ENCODE measurements around the gene GNB1. TPM values are rescaled to one million over a fixed set of nuclear protein-coding genes. Genes with fewer than 3 reads are reported as not detected.
A peak's percentile ranks its signal among the peaks of the same experiment; 100 is the strongest.

Gene GNB1
- total RNA-seq, 1 experiment from 2014 or later: 135 TPM

DNA sequence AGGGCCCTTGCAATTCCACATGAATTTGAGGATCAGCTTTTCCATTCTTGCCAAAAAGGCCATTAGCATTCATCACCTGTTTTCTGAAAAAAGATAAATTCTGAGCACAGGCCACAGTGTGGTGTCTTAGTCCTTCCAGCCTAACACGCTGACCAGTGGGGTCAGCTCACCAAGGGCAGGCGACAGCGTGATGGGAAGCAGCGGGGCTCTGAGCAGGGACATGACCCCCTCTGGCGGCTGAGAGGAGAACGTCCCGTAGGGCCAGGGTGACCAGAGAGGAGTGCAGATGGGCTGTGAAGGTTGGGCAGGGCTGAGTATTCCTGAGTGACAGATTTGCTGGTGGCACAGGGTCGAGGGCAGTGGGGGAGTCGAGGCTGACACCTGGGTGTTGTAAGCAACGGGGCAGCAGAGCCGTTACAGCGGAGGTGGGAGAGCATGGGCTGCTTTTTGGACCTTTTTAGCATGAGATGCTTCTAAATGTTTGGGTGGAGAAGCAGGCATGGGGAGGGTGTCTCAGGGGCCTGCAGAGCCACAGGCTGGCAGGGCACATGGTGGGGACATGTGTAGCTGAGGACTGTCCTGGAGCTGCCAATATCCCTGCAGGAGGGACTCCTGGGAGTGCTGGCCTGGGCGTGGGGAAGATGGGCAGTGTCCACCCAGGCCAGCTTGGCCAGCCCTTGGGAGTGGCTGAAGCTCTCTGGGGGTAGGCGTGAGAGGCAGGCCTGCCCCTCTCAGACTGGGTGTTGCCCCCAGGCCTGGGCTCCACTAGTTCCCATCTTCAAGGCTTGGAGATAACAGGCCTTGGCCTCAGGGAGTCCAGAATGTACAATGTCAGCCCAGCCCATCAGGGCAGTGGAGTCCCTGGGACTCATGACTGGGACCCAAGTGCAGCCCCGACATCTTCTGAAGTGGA, 15.6 kb upstream of the GNB1 start:
- Histone ChIP-seq H3K27me3 (ENCODE audit: control insufficient read depth, insufficient read depth, low read length) (peaks cover 4% of the 10 kb centered on the region; the same call in 1 of the 2 replicates), H3K36me3 (replicated peaks; ENCODE audit: control insufficient read depth, insufficient read depth, low read length) (no peaks in the 10 kb centered on the region), H3K4me3 (ENCODE audit: insufficient read depth, low read depth, low read length) (no peak overlapping the region)
- DNase-seq: peak; percentile 94

- DNase-seq: no peak
- H3K4me3 ChIP-seq (ENCODE audit: insufficient read depth, low read depth, low read length): no peak overlapping the region
- H3K27me3 ChIP-seq (ENCODE audit: control insufficient read depth, insufficient read depth, low read length): peaks cover under 1% of the 10 kb centered on the region; the same call in 1 of the 2 replicates
- H3K36me3 ChIP-seq (replicated peaks; ENCODE audit: control insufficient read depth, insufficient read depth, low read length): no peaks in the 10 kb centered on the region
Observed at GRCh38 chr1:1903224-1903623, 12.3 kb upstream of the GNB1 start.

DNA sequence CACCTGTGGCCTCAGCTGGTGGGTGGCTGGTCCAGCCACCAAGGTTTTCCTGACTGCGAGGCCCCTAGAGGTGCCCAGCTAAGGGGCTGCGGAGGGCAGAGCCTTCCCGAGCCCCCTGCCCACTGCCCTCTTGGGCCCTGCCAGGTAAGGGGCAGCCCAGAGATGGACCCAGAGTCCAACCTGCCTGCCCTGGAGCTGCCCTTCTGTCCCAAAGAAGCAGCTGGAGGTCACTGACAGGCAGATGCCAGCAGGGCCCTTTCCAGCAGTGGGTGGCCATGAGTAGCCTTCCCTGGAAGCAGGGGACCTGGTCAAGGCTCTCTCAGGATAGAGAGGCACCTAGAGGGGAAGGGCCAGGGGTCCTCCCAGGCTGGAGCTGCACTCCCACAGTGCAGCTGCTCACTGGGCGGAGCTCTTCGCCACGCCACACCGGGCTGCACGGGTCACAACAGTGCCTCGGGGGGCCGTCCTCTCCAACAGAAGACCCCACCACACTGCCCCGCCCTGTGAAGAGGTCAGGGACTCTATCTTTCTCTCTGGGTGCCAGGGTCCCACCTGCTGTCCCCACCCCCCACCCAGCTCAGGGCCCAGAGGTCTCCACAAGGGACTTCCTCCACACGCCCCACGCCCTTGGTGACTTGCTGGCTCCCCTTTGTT, 10.9 kb upstream of the GNB1 start:
- no peaks in the 10 kb centered on the region for H3K36me3 ChIP-seq (replicated peaks; ENCODE audit: control insufficient read depth, insufficient read depth, low read length)

GRCh38 chr1:1900883-1901640, 10.2 kb upstream of the GNB1 start:
- no peak overlapping the region for H3K4me3 ChIP-seq (ENCODE audit: insufficient read depth, low read depth, low read length)
- no peak for DNase-seq
- no peaks in the 10 kb centered on the region for H3K27me3 ChIP-seq (ENCODE audit: control insufficient read depth, insufficient read depth, low read length)
- H3K36me3 ChIP-seq (replicated peaks; ENCODE audit: control insufficient read depth, insufficient read depth, low read length): no peaks in the 10 kb centered on the region

More for the DNA sequence above, 10.9 kb upstream of the GNB1 start:
- Histone ChIP-seq H3K27me3 (ENCODE audit: control insufficient read depth, insufficient read depth, low read length) (no peaks in the 10 kb centered on the region), H3K4me3 (ENCODE audit: insufficient read depth, low read depth, low read length) (no peak overlapping the region)
- DNase-seq: no peak

DNA sequence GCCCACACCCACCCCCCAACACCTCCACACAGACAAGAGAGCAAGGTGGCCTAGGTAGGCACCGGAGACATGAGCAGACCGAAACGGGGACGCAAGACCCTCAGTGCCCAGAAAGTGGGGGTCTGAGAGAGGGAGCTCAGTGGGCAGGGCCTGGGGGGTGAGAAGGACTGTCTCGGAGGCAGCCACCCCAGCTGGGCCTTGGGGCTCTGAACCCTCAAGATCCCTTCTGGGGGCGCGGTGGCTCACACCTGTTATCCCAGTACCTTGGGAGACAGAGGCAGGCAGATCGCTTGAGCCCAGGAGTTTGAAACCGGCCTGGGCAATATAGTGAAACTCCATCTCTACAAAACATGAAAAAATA, 9.1 kb upstream of the GNB1 start:
- H3K36me3 ChIP-seq (replicated peaks; ENCODE audit: control insufficient read depth, insufficient read depth, low read length): no peaks in the 10 kb centered on the region
- DNase-seq: peak; percentile 50
- no peaks in the 10 kb centered on the region for H3K27me3 ChIP-seq (ENCODE audit: control insufficient read depth, insufficient read depth, low read length)
- H3K4me3 ChIP-seq (ENCODE audit: insufficient read depth, low read depth, low read length): no peak overlapping the region

GRCh38 chr1:1899266-1899966, 8.5 kb upstream of the GNB1 start:
- H3K4me3 ChIP-seq (ENCODE audit: insufficient read depth, low read depth, low read length): no peak overlapping the region
- DNase-seq: peak; percentile 82
- no peaks in the 10 kb centered on the region for H3K27me3 ChIP-seq (ENCODE audit: control insufficient read depth, insufficient read depth, low read length)
- H3K36me3 ChIP-seq (replicated peaks; ENCODE audit: control insufficient read depth, insufficient read depth, low read length): no peaks in the 10 kb centered on the region

DNA sequence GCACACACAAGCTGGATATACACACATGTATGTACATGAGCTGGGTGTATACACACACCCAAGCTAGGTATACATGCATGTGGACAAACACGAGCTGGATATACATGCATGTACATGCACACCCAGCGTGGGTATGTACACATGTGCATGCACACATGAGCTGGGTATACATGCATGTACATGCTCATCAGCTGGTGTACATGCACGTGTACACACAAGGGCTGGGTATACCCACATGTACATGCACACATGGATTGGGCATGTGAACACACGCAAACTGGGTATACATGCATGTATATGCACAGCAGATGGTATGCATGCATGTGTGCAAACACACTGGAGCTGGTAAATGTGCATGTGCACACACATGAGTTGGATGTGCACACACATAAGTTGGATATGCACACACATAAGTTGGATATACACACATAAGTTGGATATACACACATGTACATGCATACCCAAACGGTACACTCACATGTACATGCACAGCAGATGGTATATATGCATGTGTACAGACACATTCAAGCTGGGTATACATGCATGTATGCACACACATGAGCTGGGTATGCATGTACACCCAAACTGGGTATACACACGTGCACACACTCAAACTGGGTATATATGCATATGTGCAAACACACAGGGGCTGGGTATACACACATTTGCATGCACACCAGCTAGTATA, 7.5 kb upstream of the GNB1 start:
- no peak for DNase-seq
- Histone ChIP-seq H3K27me3 (ENCODE audit: control insufficient read depth, insufficient read depth, low read length) (no peaks in the 10 kb centered on the region), H3K4me3 (ENCODE audit: insufficient read depth, low read depth, low read length) (no peak overlapping the region), H3K36me3 (replicated peaks; ENCODE audit: control insufficient read depth, insufficient read depth, low read length) (no peaks in the 10 kb centered on the region)

DNA sequence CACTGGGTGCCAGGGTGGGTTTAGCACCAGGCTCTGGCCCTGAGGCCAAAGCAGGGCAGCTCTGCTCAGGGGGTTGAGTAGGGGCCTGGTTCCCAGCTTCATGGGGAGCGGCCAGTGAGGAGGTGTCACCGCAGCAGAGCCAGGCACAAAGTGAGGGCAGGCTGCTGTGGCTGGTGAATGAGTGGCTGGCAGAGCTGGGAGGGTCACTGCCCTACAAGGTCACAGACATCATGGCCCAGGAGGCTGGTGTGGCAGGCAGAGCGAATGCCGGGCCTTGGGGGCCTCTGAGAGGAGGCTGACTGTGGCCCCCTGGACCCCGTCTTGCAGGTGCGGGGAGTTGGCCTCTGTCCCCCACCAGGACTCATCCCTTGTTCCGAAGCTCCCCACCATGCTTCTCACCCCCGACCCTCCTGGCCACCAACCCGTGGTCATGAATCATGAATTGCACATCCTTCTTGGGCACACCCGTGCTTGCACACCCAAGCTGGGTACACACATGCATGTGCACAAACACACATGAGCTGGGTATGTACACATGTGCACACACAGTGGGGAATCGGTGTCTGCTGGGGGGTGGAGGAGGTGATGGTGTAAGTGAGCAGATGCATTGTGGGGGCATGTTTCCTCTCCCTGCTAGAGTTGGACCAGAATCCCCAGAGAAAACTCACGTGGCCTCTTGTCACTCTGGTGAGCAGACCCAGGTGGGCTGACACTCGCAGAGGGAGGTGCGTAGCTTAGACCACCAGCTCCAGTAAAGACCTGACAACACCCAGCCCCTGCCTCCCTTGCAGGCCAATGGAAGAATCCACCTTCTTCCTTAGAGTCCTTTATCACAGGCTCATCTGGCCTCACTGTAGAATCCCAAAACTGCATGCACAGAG, 4.8 kb upstream of the GNB1 start:
- Histone ChIP-seq H3K36me3 (replicated peaks; ENCODE audit: control insufficient read depth, insufficient read depth, low read length) (no peaks in the 10 kb centered on the region), H3K27me3 (ENCODE audit: control insufficient read depth, insufficient read depth, low read length) (no peaks in the 10 kb centered on the region), H3K4me3 (ENCODE audit: insufficient read depth, low read depth, low read length) (no peak overlapping the region)
- DNase-seq: peak; percentile 42

DNA sequence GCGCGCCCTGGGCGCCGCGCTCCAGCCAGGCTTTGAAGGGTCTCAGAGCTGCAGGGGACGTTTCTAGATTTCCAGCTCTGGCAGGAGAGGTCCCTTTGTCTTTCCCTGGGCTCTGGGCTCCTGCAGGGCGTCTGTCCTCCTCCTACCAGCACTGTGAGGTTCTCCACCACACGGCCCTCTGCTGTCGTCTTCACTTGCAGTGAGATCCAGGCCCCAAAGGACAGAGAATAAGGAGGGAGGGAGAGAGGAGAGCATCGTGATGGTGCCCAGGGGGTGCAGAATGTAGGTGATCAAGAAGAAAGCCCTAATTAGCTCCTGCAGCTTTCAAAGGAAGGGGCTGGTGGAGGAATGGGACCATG, 4.2 kb upstream of the GNB1 start:
- Histone ChIP-seq H3K36me3 (replicated peaks; ENCODE audit: control insufficient read depth, insufficient read depth, low read length) (no peaks in the 10 kb centered on the region), H3K4me3 (ENCODE audit: insufficient read depth, low read depth, low read length) (no peak overlapping the region), H3K27me3 (ENCODE audit: control insufficient read depth, insufficient read depth, low read length) (no peaks in the 10 kb centered on the region)
- DNase-seq: peak; percentile 68

- Histone ChIP-seq H3K36me3 (replicated peaks; ENCODE audit: control insufficient read depth, insufficient read depth, low read length) (no peaks in the 10 kb centered on the region), H3K4me3 (ENCODE audit: insufficient read depth, low read depth, low read length) (no peak overlapping the region), H3K27me3 (ENCODE audit: control insufficient read depth, insufficient read depth, low read length) (no peaks in the 10 kb centered on the region)
- peak; percentile 82 for DNase-seq
Observed at GRCh38 chr1:1894354-1895059, 3.6 kb upstream of the GNB1 start.

GRCh38 chr1:1893997-1894353, 3.1 kb upstream of the GNB1 start:
- no peak for DNase-seq
- H3K27me3 ChIP-seq (ENCODE audit: control insufficient read depth, insufficient read depth, low read length): no peaks in the 10 kb centered on the region
- H3K4me3 ChIP-seq (ENCODE audit: insufficient read depth, low read depth, low read length): no peak overlapping the region
- no peaks in the 10 kb centered on the region for H3K36me3 ChIP-seq (replicated peaks; ENCODE audit: control insufficient read depth, insufficient read depth, low read length)

GRCh38 chr1:1893291-1893985, 2.6 kb upstream of the GNB1 start:
- Histone ChIP-seq H3K4me3 (ENCODE audit: insufficient read depth, low read depth, low read length) (no peak overlapping the region), H3K36me3 (replicated peaks; ENCODE audit: control insufficient read depth, insufficient read depth, low read length) (no peaks in the 10 kb centered on the region), H3K27me3 (ENCODE audit: control insufficient read depth, insufficient read depth, low read length) (no peaks in the 10 kb centered on the region)
- peak; percentile 51 for DNase-seq
